HepG2 (cell line): ENCODE data around the gene SH3GL2. TPM values are rescaled to one million over a fixed set of nuclear protein-coding genes. Genes with fewer than 3 reads are reported as not detected.

ENCODE experiments used
- ATAC-seq: fragments of 200-7000 bp; cut with Tn5 transposase; 3 replicates; pipeline ENCODE4 v1.9.1; 2020; ENCODE audit warnings: mild to moderate bottlenecking, moderate library complexity
- BruUV-seq: library from RNA; stranded (reverse); fragments of 400-500 nt; replicated peaks from 2 replicates; lab custom pipeline; 2021; lab: Mats Ljungman, UMichigan
- CTCF ChIA-PET: fragments of 300-600 bp; formaldehyde crosslinking; extraction: SDS; loops from one replicate; lab custom pipeline; 2021; ENCODE audit warnings: low total read pairs, inconsistent platforms, low intra/inter-chr PET ratio; lab: Yijun Ruan, JAX
- POLR2A ChIA-PET: fragments of 350-600 bp; sonication (Branson Sonifier 250); formaldehyde crosslinking; loops from one replicate; lab custom pipeline; 2020; ENCODE audit warnings: antibody characterized with exemption, inconsistent platforms; lab: Yijun Ruan, JAX
- DNase-seq: peaks from one replicate; pipeline ENCODE4 v3.0.0-alpha.2; 2015; ENCODE audit warnings: low spot score
- FAIRE-seq: peaks from 3 replicates; lab custom pipeline; 2011; peaks lifted over from hg19 to GRCh38; lab: Jason Lieb, UNC
- H2AFZ ChIP-seq: one replicate; pipeline ENCODE4 v1.6.1; 2011; ENCODE audit warnings: low read length, inconsistent platforms
- H3K27ac ChIP-seq: fragments of 300-600 bp; 3 replicates; pipeline ENCODE4 v1.8.0; 2011; ENCODE audit warnings: mixed run types, mild to moderate bottlenecking, mixed read lengths, low read length, inconsistent platforms; ENCODE audit not compliant: insufficient read depth; ENCODE audit errors: extremely low read length
- H3K27me3 ChIP-seq, 2 experiments: fragments of 200-600 bp in 1 of 2; 2 replicates in 1 of 2; 3 replicates in 1 of 2; pipeline versions ENCODE4 v1.6.0 to v1.8.0; 2011; ENCODE audit warnings: low read length in 2 of 2, mild to moderate bottlenecking in 2 of 2, moderate library complexity in 2 of 2, inconsistent platforms in 1 of 2; ENCODE audit not compliant: insufficient read depth in 2 of 2, control insufficient read depth in 1 of 2
- H3K36me3 ChIP-seq, 2 experiments: fragments of 200-600 bp in 1 of 2; replicated peaks in 1 of 2; 2 replicates in 1 of 2; 3 replicates in 1 of 2; pipeline versions ENCODE4 v1.5.1 to v1.8.0; 2011; ENCODE audit warnings: low read length in 2 of 2, inconsistent platforms in 1 of 2; ENCODE audit not compliant: insufficient read depth in 2 of 2, control insufficient read depth in 1 of 2
- H3K4me1 ChIP-seq: 2 replicates; pipeline ENCODE4 v1.5.1; 2012; ENCODE audit warnings: low read length, inconsistent platforms; ENCODE audit not compliant: insufficient read depth
- H3K4me2 ChIP-seq: 2 replicates; pipeline ENCODE4 v1.6.0; 2011; ENCODE audit warnings: low read depth, low read length, inconsistent platforms
- H3K4me3 ChIP-seq, 3 experiments: fragments of 200-600 bp in 1 of 3; sonication (generic), shearing (Covaris generic) in 1 of 3; replicated peaks in 1 of 3; 2 replicates each; pipeline ENCODE4 v1.5.1; 2011 to 2016; ENCODE audit warnings: low read length in 3 of 3, inconsistent platforms in 2 of 3, low read depth in 2 of 3, mild to moderate bottlenecking in 2 of 3, control low read depth in 1 of 3, mixed read lengths in 1 of 3; ENCODE audit not compliant: insufficient read depth in 1 of 3
- H3K79me2 ChIP-seq: one replicate; pipeline ENCODE4 v1.6.1; 2011; ENCODE audit warnings: low read length, inconsistent platforms; ENCODE audit not compliant: insufficient read depth
- H3K9ac ChIP-seq: 2 replicates; pipeline ENCODE4 v1.6.0; 2011; ENCODE audit warnings: mild to moderate bottlenecking, low read depth, low read length, inconsistent platforms; ENCODE audit not compliant: insufficient read depth
- H3K9me3 ChIP-seq: 2 replicates; pipeline ENCODE4 v1.5.1; 2012; ENCODE audit warnings: mild to moderate bottlenecking, low read length
- H4K20me1 ChIP-seq: 2 replicates; pipeline ENCODE4 v1.6.0; 2011; ENCODE audit warnings: inconsistent platforms, mild to moderate bottlenecking, low read length, moderate library complexity; ENCODE audit not compliant: insufficient read depth
- ARID2 ChIP-seq: sonication (generic); formaldehyde crosslinking; IDR thresholded peaks from 2 replicates; pipeline ENCODE4 v1.8.1; 2022; ENCODE audit warnings: mild to moderate bottlenecking, missing genetic modification reagents, borderline replicate concordance
- CEBPB ChIP-seq: IDR thresholded peaks from 2 replicates; pipeline ENCODE4 v1.6.1; 2011; ENCODE audit warnings: low read depth, low read length, improper control_type of control experiment, borderline replicate concordance
- EEA1 ChIP-seq: sonication (generic); formaldehyde crosslinking; IDR thresholded peaks from 2 replicates; pipeline ENCODE4 v1.5.1; 2020; ENCODE audit warnings: mild to moderate bottlenecking, missing genetic modification reagents, borderline replicate concordance
- FOXK1 ChIP-seq: sonication (generic); formaldehyde crosslinking; IDR thresholded peaks from 2 replicates; pipeline ENCODE4 v1.4.0; 2020; ENCODE audit warnings: low read depth, missing genetic modification reagents, borderline replicate concordance
- KDM6A ChIP-seq: IDR thresholded peaks from 2 replicates; pipeline ENCODE4 v1.6.1; 2016; ENCODE audit warnings: low read depth
- POLR2G ChIP-seq: fragments of 200-400 bp; formaldehyde crosslinking; IDR thresholded peaks from 2 replicates; pipeline ENCODE4 v1.6.1; 2018; ENCODE audit warnings: mild to moderate bottlenecking, low read depth, low read length, moderate library complexity
- PTBP1 ChIP-seq: fragments of 200-400 bp; formaldehyde crosslinking; IDR thresholded peaks from 2 replicates; pipeline ENCODE4 v1.6.1; 2018; ENCODE audit warnings: low read length, low read depth; ENCODE audit not compliant: poor library complexity, severe bottlenecking
- SNAPC4 ChIP-seq: sonication (generic); formaldehyde crosslinking; IDR thresholded peaks from 2 replicates; pipeline ENCODE4 v1.4.0; 2020; ENCODE audit warnings: mild to moderate bottlenecking, missing genetic modification reagents
- ZNF496 ChIP-seq: sonication (generic); formaldehyde crosslinking; IDR thresholded peaks from 2 replicates; pipeline ENCODE4 v1.8.1; 2023; ENCODE audit warnings: mild to moderate bottlenecking, moderate library complexity, missing genetic modification reagents; ENCODE audit not compliant: insufficient replicate concordance
- ZNF7 ChIP-seq: IDR thresholded peaks from 2 replicates; pipeline ENCODE4 v1.6.1; 2016; ENCODE audit warnings: missing biosample characterization, missing genetic modification reagents
- ZNF83 ChIP-seq: sonication (generic); formaldehyde crosslinking; IDR thresholded peaks from 2 replicates; pipeline ENCODE4 v1.4.0; 2020; ENCODE audit warnings: missing genetic modification reagents, mild to moderate bottlenecking, borderline replicate concordance
- WGBS: methylation state at CpG from one replicate; pipeline ENCODE4 v1.1.6; 2017; ENCODE audit warnings: low lambda C conversion rate; 5-methylcytosine and 5-hydroxymethylcytosine counted together
- in situ Hi-C: cut with HindIII; loops from 2 replicates; pipeline ENCODE4 v1.10.0; 2017; ENCODE audit warnings: low pct_unique_long_range_greater_than_20kb; ENCODE audit not compliant: extremely low pct_ligation_motif_present
- intact Hi-C: fragments of 100-400 bp; cut with micrococcal nuclease; formaldehyde crosslinking; loops from one replicate; pipeline ENCODE4 v1.10.0; 2022; ENCODE audit not compliant: unreplicated experiment
- polyA plus RNA-seq, 8 experiments: library from polyadenylated mRNA; depleted of rRNA in 3 of 8; stranded (reverse) in 7 of 8; unstranded in 1 of 8; fragments of >200 nt; fragmentation: Illumina TruSeq in 4 of 8; extraction: Trizol in 4 of 8; gene quantifications; 2 replicates each; pipeline versions ENCODE4 v1.2.1 to v1.2.3, GENCODE V29; 2011 to 2016; ENCODE audit warnings: low read depth in 4 of 8, missing spikeins in 1 of 8, mixed read lengths in 1 of 8; ENCODE audit not compliant: insufficient read depth in 1 of 8
- total RNA-seq, 5 experiments: library from RNA; depleted of rRNA; stranded (reverse); fragments of >200 nt; fragmentation: Illumina TruSeq; extraction: Trizol; gene quantifications; 2 replicates each; pipeline ENCODE4 v1.2.3, GENCODE V29; 2016; ENCODE audit warnings: low read depth in 1 of 5

SH3GL2 gene
- total and polyA plus RNA-seq, 2 of the 13 experiments (the other 11 are each of a cell fraction or from before 2014, with no cell fraction given): 0.04 TPM; not detected in 1

DNA sequence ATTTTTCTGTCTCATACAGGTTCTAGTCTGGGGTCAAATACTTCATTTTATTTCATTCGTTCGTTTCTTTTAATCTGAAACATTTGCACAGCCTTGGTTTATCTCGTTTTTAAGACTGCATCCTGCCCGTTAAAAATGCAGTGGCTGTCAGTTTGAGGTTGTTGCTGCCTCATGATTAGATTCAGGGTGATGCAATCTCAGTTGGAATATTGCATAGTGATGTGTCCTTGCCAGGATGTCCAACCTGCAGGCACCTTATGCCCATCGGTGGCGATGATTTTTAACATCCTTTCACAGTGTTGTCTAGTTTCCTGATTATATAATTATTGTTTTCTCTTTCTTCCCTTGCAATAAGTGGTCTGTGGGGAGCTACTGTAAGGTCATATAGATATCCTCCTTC lies 45.1 kb downstream of the SH3GL2 start:
- peak; percentile 52; the same call in 1 of the 2 replicates for TF ChIP-seq CEBPB
- TF ChIP-seq ZNF496 (CRISPR knock-in tag): no peak
- Histone ChIP-seq H3K9ac (no peak overlapping the region), H3K36me3 (no peaks in the 10 kb centered on the region), H3K4me2 (no peak overlapping the region), H3K79me2 (no peaks in the 10 kb centered on the region), H3K4me3 (no peak overlapping the region), H3K27me3 (no peaks in the 10 kb centered on the region), H4K20me1 (no peaks in the 10 kb centered on the region), H3K27ac (no peak overlapping the region), H3K9me3 (no peaks in the 10 kb centered on the region), H2AFZ (no peak overlapping the region), H3K4me1 (no peaks in the 10 kb centered on the region)
- 40% methylated on average over 6 of the region's 6 CpGs for WGBS
- intact Hi-C loops (no loop called here), in situ Hi-C loops (no loop called here)
- ChIA-PET CTCF (no interaction called here), POLR2A (no interaction called here)
- FAIRE-seq (no peak), ATAC-seq (no peak), DNase-seq (no peak)
- no TSS peak for BruUV-seq

GRCh38 chr9:17624571-17624970 lies 45.7 kb downstream of the SH3GL2 start:
- DNase-seq: no peak
- ATAC-seq: no peak
- Histone ChIP-seq H4K20me1 (no peaks in the 10 kb centered on the region), H3K9me3 (no peaks in the 10 kb centered on the region), H2AFZ (no peak overlapping the region), H3K79me2 (no peaks in the 10 kb centered on the region), H3K4me3 (no peak overlapping the region), H3K27ac (no peak overlapping the region), H3K36me3 (no peaks in the 10 kb centered on the region), H3K9ac (no peak overlapping the region), H3K4me1 (no peaks in the 10 kb centered on the region), H3K27me3 (no peaks in the 10 kb centered on the region), H3K4me2 (no peak overlapping the region)
- ChIA-PET POLR2A (no interaction called here), CTCF (no interaction called here)
- BruUV-seq: no TSS peak
- no peak for FAIRE-seq
- in situ Hi-C loops: no loop called here
- intact Hi-C loops: no loop called here
- no peak for TF ChIP-seq FOXK1 (CRISPR knock-in tag)
- no peak for TF ChIP-seq POLR2G
- TF ChIP-seq KDM6A (CRISPR knock-in tag): no peak
- no peak for TF ChIP-seq SNAPC4 (CRISPR knock-in tag)
- no peak for TF ChIP-seq ZNF7 (CRISPR knock-in tag)
- no peak for TF ChIP-seq ZNF83 (CRISPR knock-in tag)
- TF ChIP-seq ARID2 (CRISPR knock-in tag): no peak
- TF ChIP-seq EEA1 (CRISPR knock-in tag): no peak
- no peak for TF ChIP-seq PTBP1
